H9 (cell line): ENCODE data around the gene FHOD3. TPM values are rescaled to one million over a fixed set of nuclear protein-coding genes. Genes with fewer than 3 reads are reported as not detected.

Source experiments
- DNase-seq: peaks from one replicate; pipeline ENCODE4 v3.0.0-alpha.2; 2017
- H2AFZ ChIP-seq: one replicate; pipeline ENCODE4 v1.6.1; 2013; ENCODE audit warnings: mild to moderate bottlenecking, low read length, control low read depth, moderate library complexity
- H2AK5ac ChIP-seq: 2 replicates; pipeline ENCODE4 v1.6.1; 2013; ENCODE audit warnings: low read length, control low read depth, mixed read lengths; ENCODE audit not compliant: insufficient read length
- H2BK120ac ChIP-seq: one replicate; pipeline ENCODE4 v1.6.1; 2013; ENCODE audit warnings: low read depth, mild to moderate bottlenecking, low read length, control low read depth, inconsistent platforms; ENCODE audit not compliant: poor library complexity, severe bottlenecking
- H2BK12ac ChIP-seq: 2 replicates; pipeline ENCODE4 v1.6.1; 2013; ENCODE audit warnings: low read length, control low read depth, mixed read lengths, low read depth; ENCODE audit not compliant: insufficient read length
- H2BK15ac ChIP-seq: 2 replicates; pipeline ENCODE4 v1.6.1; 2013; ENCODE audit warnings: low read depth, low read length, control low read depth
- H2BK20ac ChIP-seq: one replicate; pipeline ENCODE4 v1.6.1; 2013; ENCODE audit warnings: low read depth, mild to moderate bottlenecking, low read length, control low read depth, inconsistent platforms; ENCODE audit not compliant: poor library complexity, severe bottlenecking
- H2BK5ac ChIP-seq: 2 replicates; pipeline ENCODE4 v1.6.1; 2013; ENCODE audit warnings: low read length, control low read depth, mixed read lengths; ENCODE audit not compliant: insufficient read length
- H3K14ac ChIP-seq: 2 replicates; pipeline ENCODE4 v1.6.1; 2013; ENCODE audit warnings: low read length, control low read depth; ENCODE audit not compliant: insufficient read depth
- H3K18ac ChIP-seq: 2 replicates; pipeline ENCODE4 v1.6.1; 2013; ENCODE audit warnings: low read depth, mild to moderate bottlenecking, mixed read lengths, low read length, control low read depth; ENCODE audit not compliant: insufficient read length
- H3K23ac ChIP-seq: 2 replicates; pipeline ENCODE4 v1.6.1; 2013; ENCODE audit warnings: low read length, control low read depth, mixed read lengths, low read depth; ENCODE audit not compliant: insufficient read length
- H3K23me2 ChIP-seq: 2 replicates; pipeline ENCODE4 v1.6.1; 2013; ENCODE audit warnings: low read depth, mild to moderate bottlenecking, mixed read lengths, low read length, control low read depth; ENCODE audit not compliant: insufficient read length, poor library complexity, severe bottlenecking
- H3K27ac ChIP-seq: 2 replicates; pipeline ENCODE4 v1.5.1; 2013; ENCODE audit warnings: low read length, control low read depth, mixed read lengths, low read depth; ENCODE audit not compliant: insufficient read length
- H3K27me3 ChIP-seq: 2 replicates; pipeline ENCODE4 v1.6.1; 2013; ENCODE audit warnings: low read length, control low read depth, inconsistent platforms; ENCODE audit not compliant: insufficient read depth
- H3K4ac ChIP-seq: 2 replicates; pipeline ENCODE4 v1.6.1; 2013; ENCODE audit warnings: low read depth, mild to moderate bottlenecking, control low read depth, inconsistent platforms, low read length, moderate library complexity
- H3K4me1 ChIP-seq: 2 replicates; pipeline ENCODE4 v1.6.1; 2013; ENCODE audit warnings: low read length, control low read depth, inconsistent platforms; ENCODE audit not compliant: insufficient read depth
- H3K4me2 ChIP-seq: 2 replicates; pipeline ENCODE4 v1.6.1; 2013; ENCODE audit warnings: low read length, control low read depth, mixed read lengths; ENCODE audit not compliant: insufficient read length, insufficient read depth
- H3K56ac ChIP-seq: 2 replicates; pipeline ENCODE4 v1.6.1; 2013; ENCODE audit warnings: low read depth, mild to moderate bottlenecking, mixed read lengths, low read length, control low read depth; ENCODE audit not compliant: insufficient read length
- H3K79me1 ChIP-seq: 2 replicates; pipeline ENCODE4 v1.6.1; 2013; ENCODE audit warnings: low read depth, mild to moderate bottlenecking, moderate library complexity, low read length, control low read depth, inconsistent platforms; ENCODE audit not compliant: insufficient read depth, poor library complexity, severe bottlenecking
- H3K79me2 ChIP-seq: 2 replicates; pipeline ENCODE4 v1.6.1; 2013; ENCODE audit warnings: low read length, control low read depth, inconsistent platforms; ENCODE audit not compliant: insufficient read depth
- H3K9ac ChIP-seq: 2 replicates; pipeline ENCODE4 v1.6.1; 2013; ENCODE audit warnings: low read length, control low read depth, mixed read lengths; ENCODE audit not compliant: insufficient read length; ENCODE audit errors: extremely low read depth
- H3K9me3 ChIP-seq: one replicate; pipeline ENCODE4 v1.6.1; 2013; ENCODE audit warnings: low read depth, low read length, inconsistent platforms; ENCODE audit not compliant: control insufficient read depth
- H3T11ph ChIP-seq: one replicate; pipeline ENCODE4 v1.6.1; 2013; ENCODE audit warnings: mild to moderate bottlenecking, low read length, control low read depth, inconsistent platforms
- H4K20me1 ChIP-seq: one replicate; pipeline ENCODE4 v1.6.1; 2013; ENCODE audit not compliant: control insufficient read depth, insufficient read length, insufficient read depth
- H4K5ac ChIP-seq: 2 replicates; pipeline ENCODE4 v1.6.1; 2013; ENCODE audit warnings: low read depth, mild to moderate bottlenecking, mixed read lengths, low read length, control low read depth; ENCODE audit not compliant: insufficient read length
- H4K8ac ChIP-seq: replicated peaks from 2 replicates; pipeline ENCODE4 v1.6.1; 2013; ENCODE audit warnings: low read length, control low read depth, mixed read lengths, low read depth; ENCODE audit not compliant: insufficient read length
- H4K91ac ChIP-seq: 2 replicates; pipeline ENCODE4 v1.6.1; 2013; ENCODE audit warnings: low read depth, mild to moderate bottlenecking, moderate library complexity, mixed read lengths, low read length, control low read depth; ENCODE audit not compliant: insufficient read length
- H3K27ac Mint-ChIP-seq, 3 experiments: 2 replicates in 2 of 3; 3 replicates in 1 of 3; pipeline ENCODE4 v1.8.0; 2020 to 2021; ENCODE audit warnings: mixed read lengths in 3 of 3, mild to moderate bottlenecking in 1 of 3, moderate library complexity in 1 of 3
- H3K27me3 Mint-ChIP-seq: 2 replicates; pipeline ENCODE4 v1.8.0; 2021; ENCODE audit warnings: low read depth, mild to moderate bottlenecking, moderate library complexity, mixed read lengths
- H3K36me3 Mint-ChIP-seq, 3 experiments: 2 replicates in 2 of 3; 3 replicates in 1 of 3; pipeline ENCODE4 v1.8.0; 2020 to 2021; ENCODE audit warnings: low read depth in 3 of 3, mixed read lengths in 3 of 3; ENCODE audit not compliant: insufficient read depth in 1 of 3
- H3K4me1 Mint-ChIP-seq, 2 experiments: 2 replicates each; pipeline ENCODE4 v1.8.0; 2020; ENCODE audit warnings: mixed read lengths in 2 of 2
- H3K4me3 Mint-ChIP-seq, 2 experiments: 2 replicates in 1 of 2; 3 replicates in 1 of 2; pipeline ENCODE4 v1.8.0; 2020 to 2021; ENCODE audit warnings: mild to moderate bottlenecking in 2 of 2, mixed read lengths in 2 of 2, moderate library complexity in 1 of 2
- H3K9me3 Mint-ChIP-seq, 2 experiments: 2 replicates in 1 of 2; 3 replicates in 1 of 2; pipeline ENCODE4 v1.8.0; 2020; ENCODE audit warnings: mild to moderate bottlenecking in 2 of 2, mixed read lengths in 2 of 2, moderate library complexity in 1 of 2
- WGBS: extraction: QIAGEN DNeasy Blood & Tissue Kit; methylation state at CpG from one replicate; pipeline ENCODE4 v1.1.7; 2013; ENCODE audit warnings: missing lambda C conversion rate, low lambda C conversion rate, mixed read lengths; ENCODE audit not compliant: insufficient read length; ENCODE audit errors: extremely low coverage; 5-methylcytosine and 5-hydroxymethylcytosine counted together
- total RNA-seq: library from RNA; stranded (reverse); gene quantifications from 2 replicates; pipeline ENCODE4 v1.2.1, GENCODE V29; 2021
- TF ChIP-seq, protein P1 (sequence below): fragments of 200-600 bp; sonication (generic); conservative IDR thresholded peaks from 3 replicates; pipeline ENCODE4 v1.8.0; 2021; ENCODE audit warnings: antibody characterized with exemption, mild to moderate bottlenecking

Gene FHOD3
- total RNA-seq, 1 experiment from 2014 or later, result 8.0 TPM

DNA sequence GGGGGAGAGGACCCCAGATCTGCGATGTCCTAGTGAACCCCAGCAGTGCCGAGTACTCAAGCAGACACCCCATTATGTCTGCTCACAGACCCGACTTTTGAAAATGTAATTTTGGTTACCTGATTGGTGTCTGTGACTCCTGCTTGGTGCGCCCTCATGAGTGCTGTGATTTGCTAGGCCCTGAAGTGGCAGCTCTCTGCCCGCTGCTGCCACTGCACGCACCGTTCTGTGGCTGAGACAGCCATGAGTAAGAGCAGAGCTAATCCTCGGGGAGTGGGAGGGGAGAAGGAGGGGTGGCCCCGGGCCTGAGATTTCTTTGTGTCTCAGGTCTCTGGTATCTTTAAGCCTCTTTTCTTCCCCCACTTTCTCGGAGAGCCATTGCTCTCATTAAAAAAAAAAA lies 18.2 kb downstream of the FHOD3 start:
- Histone ChIP-seq H3K4me2 (no peak overlapping the region), H3K23ac (no peak overlapping the region), H2BK5ac (no peak overlapping the region), H3K23me2 (no peaks in the 10 kb centered on the region), H4K20me1 (peaks cover 2% of the 10 kb centered on the region), H4K8ac (no peak overlapping the region), H3K14ac (no peak overlapping the region), H3K4me1 (no peaks in the 10 kb centered on the region), H3K79me1 (peaks cover 3% of the 10 kb centered on the region), H3T11ph (no peak overlapping the region), H3K9me3 (no peaks in the 10 kb centered on the region), H2BK15ac (no peak overlapping the region), H3K9ac (no peak overlapping the region), H3K27me3 (no peaks in the 10 kb centered on the region), H3K4ac (no peak overlapping the region), H3K18ac (no peak overlapping the region), H2BK20ac (no peak overlapping the region), H2BK12ac (no peak overlapping the region), H3K27ac (no peak overlapping the region), H4K91ac (no peak overlapping the region), H2AFZ (no peak overlapping the region), H2AK5ac (no peak overlapping the region), H4K5ac (no peak overlapping the region), H2BK120ac (no peak overlapping the region), H3K56ac (no peak overlapping the region), H3K79me2 (no peaks in the 10 kb centered on the region)
- WGBS, result no CpG with 5 or more reads among the region's 10 CpGs
- Mint-ChIP-seq H3K9me3 (peaks cover 10 to 19% of the 10 kb centered on the region in 2 experiments; a peak in 4 of 5 replicates), H3K4me3 (no peak overlapping the region), H3K4me1 (peaks cover 16 to 25% of the 10 kb centered on the region in 2 experiments), H3K27ac (peak overlapping the region in 1 of 3 experiments; percentile 42; a peak in 1 of 7 replicates), H3K36me3 (peaks cover 0 to 20% (median 16%) of the 10 kb centered on the region in 3 experiments; a peak in 5 of 7 replicates), H3K27me3 (peaks cover 10% of the 10 kb centered on the region)
- TF ChIP-seq, protein P1, sequence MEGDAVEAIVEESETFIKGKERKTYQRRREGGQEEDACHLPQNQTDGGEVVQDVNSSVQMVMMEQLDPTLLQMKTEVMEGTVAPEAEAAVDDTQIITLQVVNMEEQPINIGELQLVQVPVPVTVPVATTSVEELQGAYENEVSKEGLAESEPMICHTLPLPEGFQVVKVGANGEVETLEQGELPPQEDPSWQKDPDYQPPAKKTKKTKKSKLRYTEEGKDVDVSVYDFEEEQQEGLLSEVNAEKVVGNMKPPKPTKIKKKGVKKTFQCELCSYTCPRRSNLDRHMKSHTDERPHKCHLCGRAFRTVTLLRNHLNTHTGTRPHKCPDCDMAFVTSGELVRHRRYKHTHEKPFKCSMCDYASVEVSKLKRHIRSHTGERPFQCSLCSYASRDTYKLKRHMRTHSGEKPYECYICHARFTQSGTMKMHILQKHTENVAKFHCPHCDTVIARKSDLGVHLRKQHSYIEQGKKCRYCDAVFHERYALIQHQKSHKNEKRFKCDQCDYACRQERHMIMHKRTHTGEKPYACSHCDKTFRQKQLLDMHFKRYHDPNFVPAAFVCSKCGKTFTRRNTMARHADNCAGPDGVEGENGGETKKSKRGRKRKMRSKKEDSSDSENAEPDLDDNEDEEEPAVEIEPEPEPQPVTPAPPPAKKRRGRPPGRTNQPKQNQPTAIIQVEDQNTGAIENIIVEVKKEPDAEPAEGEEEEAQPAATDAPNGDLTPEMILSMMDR, result no peak
- peak; percentile 19 for DNase-seq
